NCI-H82 treated with DMSO at 0.1 percent for 48 hours (cell line): ENCODE data around the gene LRPAP1.
"Not testable (repeated sequence)": the region's sequence is repeated elsewhere in the genome, so short reads cannot be mapped to it uniquely, and the experiment has no call there.

Experiments
- DNase-seq: peaks from one replicate; lab custom pipeline; 2025; ENCODE audit not compliant: unreplicated experiment; lab: John Stamatoyannopoulos, UW

The LRPAP1 gene

DNA sequence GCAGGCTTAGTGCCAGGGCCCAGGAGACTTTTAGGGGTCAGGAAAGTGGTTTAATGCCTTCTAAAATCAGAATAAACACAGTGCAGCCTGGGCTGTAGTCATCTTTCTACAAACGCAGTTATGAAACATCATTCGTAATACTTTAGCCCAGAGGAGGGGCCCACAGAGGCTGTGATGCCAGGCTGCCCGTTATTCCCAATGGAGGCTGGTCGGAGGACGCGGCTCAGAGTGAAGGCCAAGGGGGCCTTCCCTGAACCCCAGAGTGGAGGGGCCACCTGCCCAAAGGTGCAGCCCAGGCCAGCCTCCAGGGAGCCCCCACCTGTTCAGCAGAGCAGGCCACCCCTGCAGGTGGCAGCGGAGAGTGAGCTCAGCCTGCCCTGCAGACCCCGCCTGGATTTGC, 29.9 kb upstream of the LRPAP1 start:
- DNase-seq = not testable (repeated sequence)

DNA sequence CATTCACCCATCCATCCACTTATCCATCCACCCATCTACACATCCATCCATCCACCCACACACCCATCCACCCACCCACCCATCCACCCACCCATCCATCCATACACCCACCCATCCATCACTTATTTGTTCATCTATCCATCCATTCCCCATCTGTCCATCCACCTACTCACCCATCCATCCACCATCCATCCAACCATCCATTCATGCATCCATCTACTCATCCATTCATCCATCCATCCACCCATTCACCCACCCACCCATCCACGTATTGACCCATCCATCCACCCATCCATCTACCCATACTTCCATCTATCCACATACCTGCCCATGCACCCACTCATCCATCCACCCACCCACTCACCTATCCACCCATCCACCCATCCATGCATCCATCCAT, 28.2 kb upstream of the LRPAP1 start:
- not testable (repeated sequence) for DNase-seq

DNA sequence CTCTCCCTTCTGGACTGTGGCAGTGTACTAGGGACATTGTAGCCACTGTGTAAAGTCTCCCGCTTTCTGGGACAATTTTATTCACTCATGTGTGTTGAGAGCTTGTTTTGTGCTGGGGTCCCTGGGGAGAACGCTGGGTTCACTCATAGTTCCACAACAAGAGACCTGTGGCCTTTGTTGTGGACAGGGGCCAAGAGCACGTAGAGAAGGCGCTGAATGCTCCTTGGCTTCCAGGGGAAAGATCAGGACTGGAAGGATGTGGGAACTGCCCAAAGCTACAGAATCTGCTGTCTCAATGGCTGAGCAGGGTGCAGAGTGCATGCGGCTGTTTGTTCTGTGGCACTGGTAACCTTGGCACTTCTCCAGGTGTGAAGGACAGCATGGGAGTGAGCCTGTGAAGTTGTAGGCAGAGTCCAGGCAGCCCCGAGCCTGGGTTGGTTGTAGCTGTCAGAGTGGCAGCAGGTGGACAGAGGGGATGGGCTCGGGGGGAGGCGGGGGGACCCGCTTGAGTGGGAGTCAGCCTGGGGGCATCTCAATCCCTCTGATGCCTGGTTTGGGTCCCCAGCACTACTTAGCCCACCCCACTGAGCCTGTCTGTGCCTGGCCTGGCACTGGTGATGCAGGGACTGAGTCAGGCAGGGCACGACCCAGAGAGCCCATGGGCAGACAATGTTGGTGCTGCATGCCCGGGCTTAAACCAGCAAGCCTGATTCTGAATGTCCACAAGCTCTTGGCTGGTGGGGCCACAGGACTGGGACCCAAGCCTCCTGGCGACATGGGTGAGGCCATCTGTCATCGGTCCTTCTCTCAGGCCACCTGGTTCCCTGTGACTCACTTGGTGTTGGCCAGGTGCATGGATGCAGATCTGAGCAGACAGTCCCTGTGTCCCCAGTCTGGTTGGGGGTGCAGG, 27.4 kb upstream of the LRPAP1 start:
- not testable (repeated sequence) for DNase-seq

DNA sequence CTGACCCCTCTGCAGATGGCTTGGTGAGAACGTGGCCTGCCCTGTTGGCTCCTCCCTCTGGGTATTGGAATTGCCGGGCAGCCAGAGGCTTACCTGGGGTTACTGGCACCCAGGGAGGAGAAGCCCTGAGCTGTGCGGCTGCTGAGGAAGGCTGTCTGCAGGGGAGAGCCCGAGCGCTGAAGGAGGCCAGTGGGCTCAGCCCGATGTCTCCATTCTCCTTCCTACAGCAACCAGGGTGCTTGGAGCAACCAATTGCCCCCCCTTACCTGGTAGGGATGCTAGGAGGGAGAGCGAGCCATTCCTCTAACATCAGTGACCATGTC, 26.3 kb upstream of the LRPAP1 start:
- DNase-seq = not testable (repeated sequence)

DNA sequence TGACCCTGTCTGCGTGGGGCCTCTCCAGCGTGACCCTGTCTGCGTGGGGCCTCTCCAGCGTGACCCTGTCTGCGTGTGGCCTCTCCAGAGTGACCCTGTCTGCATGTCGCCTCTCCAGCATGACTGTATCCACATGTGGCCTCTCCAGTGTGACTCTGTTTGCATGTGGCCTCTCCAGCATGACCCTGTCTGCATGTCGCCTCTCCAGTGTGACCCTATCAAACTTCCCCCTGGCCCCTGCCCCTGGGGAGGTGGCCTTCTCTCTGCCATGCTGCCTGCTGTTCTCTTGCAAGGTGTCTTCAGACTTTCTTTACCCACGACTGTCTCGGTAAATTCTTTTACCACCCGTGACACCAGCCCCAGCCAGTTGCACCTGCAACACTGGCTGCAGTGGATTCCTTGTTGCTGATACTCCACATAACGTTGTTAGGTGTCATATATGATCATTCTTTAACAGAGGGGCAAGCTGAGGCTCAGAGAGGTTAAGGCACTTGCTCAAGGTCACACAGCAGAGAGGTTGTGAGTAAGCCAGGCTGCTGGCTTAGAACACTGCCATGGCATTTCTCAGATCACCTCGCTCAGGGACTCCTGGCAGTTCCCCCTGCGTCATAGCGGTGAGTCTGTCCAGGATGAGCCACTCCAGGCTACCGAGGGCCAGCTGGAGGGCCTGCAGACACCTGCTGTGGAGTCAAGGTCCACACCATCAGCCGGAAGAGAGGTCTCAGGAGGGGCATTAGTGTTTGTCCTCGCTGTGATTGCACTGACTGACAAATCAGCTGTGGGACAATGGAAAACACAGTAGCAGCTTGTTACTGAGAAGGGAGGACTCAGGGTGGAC, 25.7 kb upstream of the LRPAP1 start:
- not testable (repeated sequence) for DNase-seq

DNA sequence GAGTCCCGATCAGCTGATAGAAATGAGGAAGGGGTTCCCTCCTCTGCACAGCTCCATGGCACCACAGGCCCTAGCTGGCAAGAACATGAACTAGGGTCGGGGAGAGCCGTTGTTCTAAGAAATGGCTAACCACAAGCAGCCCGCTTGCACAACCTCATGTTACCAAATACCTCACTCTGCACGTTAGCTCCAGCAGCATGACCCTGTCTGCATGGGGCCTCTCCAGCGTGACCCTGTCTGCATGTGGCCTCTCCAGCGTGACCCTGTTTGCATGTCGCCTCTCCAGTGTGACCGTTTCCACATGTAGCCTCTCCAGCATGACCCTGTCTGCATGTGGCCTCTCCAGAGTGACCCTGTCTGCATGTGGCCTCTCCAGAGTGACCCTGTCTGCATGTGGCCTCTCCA, 24.9 kb upstream of the LRPAP1 start:
- DNase-seq = not testable (repeated sequence)

DNA sequence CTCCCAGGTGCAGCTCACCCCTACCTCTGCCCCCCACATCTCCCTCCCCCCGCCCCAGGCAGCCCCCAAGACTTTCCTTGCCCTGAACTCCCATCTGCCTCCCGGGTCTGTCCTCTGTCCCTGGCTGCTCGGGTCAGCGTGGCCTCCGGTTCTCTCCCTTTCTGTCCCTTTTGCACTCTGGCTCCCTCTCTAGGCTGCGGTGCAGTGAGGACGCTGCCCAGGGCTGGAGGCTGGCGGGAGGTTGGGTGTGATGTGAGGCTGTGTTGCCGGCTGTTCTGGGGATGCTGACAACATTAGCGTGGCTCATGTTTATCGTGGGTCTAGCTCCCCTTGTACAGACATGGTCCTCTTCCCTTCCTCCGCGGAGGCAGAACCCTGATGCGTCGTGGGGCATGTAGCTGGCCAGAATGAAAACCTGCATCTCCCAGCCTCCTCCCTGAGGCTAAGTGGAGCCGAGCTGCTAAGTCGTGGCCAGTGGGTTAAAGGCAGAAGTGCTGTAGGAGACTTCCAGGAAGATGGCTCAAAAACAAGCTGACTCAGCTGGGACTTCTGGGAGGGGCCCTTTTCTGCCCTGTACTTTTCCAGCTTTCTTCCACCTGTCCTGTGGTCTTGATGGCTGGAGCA, 24.1 kb upstream of the LRPAP1 start:
- DNase-seq = not testable (repeated sequence)

DNA sequence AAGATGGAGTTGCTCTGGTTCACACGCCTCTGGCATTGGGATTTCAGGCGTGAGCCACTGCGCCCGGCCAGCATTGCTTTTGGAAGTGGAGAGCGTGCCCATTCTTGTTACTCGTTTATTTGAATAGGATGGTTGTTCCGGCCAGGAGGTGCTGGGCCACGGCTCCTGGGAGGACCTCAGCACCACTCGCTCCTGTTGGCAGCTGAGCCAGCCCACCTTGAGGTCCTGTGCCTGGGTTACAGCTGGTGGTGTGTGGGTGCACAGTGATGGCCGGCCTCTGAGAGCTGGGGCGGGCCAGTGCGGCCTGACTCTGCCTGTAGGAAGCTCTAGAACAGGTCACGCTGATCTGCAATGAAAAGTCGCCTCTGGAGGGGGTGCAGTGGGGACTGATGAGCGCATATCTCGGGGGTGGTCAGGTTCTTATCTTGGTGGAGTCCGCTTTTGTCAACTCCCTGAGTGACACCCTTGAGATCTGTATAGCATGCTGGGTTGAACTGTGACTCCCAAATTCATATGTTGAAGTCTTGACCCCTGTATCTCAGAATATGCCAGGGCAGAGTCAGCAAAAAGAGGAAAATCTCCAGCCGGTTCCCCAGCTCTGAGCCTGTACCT, 23.3 kb upstream of the LRPAP1 start:
- not testable (repeated sequence) for DNase-seq

DNA sequence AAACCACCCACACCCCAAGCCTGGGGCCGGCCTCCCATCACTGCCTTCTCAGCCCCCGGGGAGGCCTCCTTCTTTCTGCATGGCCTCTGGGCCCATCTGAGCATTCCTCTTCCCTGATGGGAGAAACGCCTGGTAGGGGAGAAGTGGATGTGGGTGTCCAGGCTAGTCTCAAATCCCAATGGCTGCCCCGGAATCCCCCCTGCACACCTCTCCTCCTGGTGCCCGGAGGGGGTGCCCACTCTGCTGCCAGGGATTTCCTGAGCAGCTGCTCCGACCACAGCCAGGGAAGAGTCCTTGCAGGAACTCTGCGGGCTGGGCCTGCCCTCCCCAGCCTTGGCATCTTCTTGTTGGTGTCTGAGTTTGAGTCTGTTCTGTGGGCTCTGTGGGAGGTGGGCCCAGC, 19.1 kb upstream of the LRPAP1 start:
- not testable (repeated sequence) for DNase-seq

DNA sequence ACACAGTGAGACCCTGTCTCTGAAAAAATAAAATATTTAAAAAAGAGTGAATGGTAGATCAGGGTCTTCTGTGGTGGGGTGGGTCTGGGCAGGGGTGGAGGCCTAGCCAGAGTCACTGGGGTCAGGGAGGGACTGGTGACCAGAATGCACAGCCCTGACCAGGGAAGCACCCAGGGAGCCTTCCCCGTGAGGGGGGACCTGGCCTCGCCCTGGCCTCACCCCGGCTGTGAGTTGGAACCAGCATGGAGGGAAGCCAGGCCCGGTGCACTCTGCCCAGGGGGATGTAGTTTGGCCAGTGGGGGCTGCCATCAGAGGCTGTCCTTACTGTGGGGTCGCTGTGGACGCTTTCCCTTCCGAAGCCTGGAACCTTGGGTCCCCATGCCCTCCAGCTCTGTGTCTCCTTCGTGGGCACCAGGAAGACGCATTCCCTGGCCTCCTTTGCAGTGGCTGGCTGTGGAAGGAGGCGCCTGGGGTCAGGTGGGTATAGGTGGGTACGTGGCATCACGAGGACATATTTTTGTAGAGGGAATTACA, 18.6 kb upstream of the LRPAP1 start:
- not testable (repeated sequence) for DNase-seq

DNA sequence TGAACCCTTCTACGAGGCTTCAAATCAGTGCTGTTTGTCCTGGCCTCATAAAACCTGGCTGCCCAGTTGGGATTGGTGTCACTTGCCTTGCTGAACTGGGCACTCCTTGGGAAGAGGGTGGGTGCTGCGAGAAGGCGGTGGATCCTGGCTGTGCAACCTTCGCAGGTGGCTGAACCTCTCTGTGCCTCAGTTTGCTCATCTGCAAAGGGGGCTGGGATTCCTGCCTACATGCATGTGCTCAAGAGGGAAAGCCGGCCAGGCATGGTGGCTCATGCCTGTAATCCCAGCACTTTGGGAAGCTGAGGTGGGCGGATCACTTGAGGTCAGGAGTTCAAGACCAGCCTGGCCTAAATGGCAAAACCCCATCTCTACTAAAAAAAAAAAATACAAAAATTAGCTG, 17.8 kb upstream of the LRPAP1 start:
- DNase-seq = not testable (repeated sequence)

DNA sequence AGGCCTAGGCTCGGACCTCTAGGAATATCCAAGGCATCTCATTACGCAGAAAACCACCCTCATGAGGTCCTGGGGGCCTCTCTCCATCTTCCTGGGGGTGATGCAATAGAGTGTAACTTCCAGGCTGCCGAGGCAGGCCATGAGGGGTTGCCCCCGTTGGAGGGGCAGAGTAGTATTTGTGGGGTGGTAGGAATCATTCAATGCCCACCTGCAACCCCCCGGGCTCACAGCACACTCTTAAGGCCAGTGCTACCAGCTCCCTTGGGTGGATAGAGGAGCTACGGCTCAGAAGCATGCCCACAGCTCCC, 17.4 kb upstream of the LRPAP1 start:
- DNase-seq = not testable (repeated sequence)

DNA sequence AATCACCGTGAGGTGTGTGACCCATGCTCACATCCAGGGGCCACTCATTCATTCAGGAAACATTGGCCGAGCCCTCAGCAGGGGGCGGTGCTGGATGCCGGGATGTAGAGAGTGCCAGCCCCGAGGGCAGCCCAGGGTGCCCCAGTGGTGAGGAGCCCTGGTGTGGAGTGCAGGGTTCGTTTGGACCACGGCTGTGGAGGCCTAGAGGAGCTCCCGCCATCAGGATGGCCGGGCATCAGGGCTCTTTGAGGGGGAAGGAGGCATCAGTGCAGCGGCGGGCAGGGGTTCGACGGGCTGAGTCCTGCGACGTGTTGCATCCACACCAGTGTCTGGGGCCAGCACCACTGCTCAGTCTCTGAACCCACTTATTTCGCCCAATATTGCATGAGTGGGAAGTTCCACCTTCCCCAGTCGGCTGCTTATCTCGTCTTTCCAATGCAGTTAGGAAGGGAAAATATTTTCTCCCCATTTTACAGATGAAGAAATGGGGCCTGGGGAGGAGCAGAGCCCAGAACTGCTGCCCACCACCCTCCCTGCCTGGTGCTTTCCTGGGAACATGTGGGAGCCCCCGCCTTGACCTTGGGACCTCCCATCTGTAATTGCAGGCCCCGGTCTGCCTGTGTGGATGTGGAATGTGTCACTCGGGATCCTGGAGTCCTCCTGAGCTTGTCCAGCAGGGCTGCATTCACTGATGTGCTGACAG, 16.9 kb upstream of the LRPAP1 start:
- DNase-seq = not testable (repeated sequence)

DNA sequence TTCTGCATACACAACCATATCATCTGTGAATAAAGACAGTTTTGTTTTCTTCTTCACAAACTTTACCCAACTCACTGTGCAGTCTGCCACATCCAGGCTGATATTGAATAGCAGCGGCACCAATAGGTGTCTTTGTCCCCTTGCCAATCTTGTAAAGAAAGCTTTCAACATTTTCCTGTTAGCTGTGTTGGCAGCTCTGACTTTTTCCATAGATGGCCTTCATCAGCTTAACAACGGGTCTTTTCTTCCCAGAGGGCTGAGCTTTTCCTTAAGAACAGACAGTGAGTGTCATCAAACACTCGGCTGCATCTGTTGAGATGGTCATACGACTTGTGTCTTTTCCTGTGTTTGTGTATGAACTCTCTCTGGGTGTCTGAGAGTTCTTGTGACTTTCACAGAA, 14.5 kb upstream of the LRPAP1 start:
- DNase-seq = not testable (repeated sequence)

DNA sequence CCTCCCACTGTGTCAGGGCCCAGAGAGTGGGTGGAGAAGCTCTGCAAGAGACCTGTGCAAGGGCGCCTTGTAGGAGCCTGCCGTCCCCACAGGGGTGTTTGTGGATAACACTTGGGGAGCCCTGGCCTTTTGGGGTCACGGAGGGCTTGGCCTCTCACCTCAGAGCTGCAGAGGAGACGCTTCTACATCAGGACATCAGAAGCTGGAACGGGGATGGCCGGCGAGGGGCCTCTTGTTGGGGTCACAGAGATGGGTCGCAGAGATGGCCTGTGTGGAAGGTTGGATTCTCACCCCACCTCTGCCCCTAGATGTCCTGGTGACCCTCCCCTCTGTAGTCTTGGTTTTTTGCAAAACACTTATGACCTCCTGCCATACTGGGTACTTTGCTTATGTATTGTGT, 13.1 kb upstream of the LRPAP1 start:
- DNase-seq = not testable (repeated sequence)

DNA sequence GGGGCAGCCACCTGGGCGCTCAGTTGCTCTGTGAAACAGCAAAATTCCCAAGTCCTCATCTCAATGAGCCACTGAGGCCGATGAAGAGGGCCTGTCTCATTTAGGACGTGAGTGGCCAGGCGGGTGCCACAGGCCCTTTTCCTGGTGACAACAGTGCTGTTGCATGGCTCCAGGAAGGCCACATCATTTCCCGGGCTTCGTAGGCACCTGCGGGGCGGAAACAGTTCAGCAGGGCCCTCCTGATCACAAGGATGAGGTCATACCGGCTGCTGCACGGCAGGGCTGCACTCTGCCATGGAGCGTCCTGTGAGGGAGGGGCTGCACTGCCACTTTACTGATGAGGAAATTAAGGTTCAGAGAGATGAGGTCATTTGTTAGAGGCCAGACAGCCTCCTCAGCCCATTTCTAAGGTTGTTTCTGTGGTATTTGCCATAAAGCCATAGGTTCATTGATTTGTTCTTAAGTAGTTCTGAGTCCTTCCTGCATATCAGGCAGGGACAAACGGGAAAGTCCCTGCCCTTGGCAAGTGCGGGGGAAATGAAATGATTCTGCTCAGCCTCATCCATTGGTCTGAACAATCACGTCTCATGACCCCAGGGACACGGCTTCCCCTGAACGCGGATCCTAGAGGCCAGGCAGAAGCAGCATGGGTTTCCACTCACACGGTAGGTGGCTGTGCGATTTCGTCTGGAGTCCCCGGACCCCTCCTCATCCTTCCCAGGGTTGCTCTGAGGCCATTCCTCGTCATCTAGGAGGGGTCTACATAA, 12.2 kb upstream of the LRPAP1 start:
- DNase-seq = not testable (repeated sequence)

DNA sequence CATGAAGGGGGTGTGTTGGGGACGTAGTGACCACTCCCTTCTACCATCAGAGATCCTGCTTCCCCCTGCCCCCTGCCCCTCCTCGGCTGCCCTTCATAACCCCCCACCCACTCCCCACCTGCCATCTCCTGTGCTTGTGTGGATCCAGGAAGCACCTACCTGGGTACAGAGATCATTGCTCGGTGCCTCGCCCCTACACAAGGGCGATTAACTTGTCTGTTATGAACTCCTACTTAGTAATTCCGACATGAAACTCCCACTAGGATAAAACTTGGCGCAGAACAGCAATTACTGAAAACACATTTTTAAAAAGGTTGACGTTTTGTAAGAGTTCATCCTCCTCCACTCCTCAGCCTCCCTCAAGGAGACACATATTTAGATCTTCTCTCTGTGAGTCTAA, 11.2 kb upstream of the LRPAP1 start:
- DNase-seq = not testable (repeated sequence)

DNA sequence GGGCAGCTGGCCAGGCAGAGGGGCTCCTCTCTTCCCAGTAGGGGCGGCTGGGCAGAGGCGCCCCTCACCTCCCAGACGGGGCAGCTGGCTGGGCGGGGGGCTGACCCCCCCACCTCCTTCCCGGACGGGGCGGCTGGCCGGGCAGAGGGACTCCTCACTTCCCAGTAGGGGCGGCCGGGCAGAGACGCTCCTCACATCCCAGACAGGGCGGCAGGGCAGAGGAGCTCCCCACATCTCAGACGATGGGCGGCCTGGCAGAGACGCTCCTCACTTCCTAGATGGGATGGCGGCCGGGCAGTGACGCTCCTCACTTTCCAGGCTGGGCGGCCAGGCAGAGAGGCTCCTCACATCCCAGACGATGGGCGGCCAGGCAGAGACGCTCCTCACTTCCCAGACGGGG, 6.7 kb upstream of the LRPAP1 start:
- DNase-seq = not testable (repeated sequence)

DNA sequence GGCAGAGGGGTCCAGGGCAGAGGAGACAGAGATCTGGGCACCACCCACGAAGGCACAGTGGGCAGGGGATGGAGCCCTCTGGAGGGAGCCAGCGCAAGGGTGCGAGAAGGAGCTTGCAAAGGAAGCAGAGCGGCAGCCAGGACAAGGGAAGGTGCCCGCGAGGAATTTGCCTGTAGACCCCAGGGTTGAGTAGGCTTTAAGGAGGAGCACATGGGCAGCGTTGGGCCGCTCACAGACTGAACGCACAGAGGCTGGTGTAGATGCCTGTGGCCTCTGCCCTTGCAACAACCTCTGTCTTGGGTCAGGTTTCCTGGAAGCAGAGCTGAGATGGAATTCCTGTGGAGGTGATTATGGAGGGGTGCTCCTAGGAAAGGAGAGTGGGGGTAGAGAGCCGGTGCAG, 3.6 kb upstream of the LRPAP1 start:
- DNase-seq = not testable (repeated sequence)

DNA sequence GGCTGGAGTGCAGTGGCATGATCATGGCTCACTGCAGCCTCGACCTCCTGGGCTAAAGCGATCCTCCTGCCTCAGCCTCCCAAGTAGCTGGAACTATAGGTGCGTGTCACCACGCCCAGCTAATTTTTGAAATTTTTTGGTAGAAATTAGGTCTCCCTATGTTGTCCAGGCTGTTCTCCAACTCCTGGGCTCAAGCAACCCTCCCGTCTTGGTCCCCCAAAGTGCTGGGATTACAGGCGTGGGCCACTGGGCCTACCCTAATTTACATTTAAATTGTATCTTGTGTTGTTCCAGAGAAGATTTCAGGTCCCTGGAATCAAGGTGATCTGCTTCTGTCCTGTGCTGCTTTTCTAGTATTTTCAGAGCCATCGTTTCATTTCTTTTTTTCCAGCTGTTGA, 1.2 kb upstream of the LRPAP1 start:
- no peak for DNase-seq
